SIG-M5 treated with dmso at 0.1 percent for 504 hours (cell line): Measurements from ENCODE around the gene CHPF.

Source experiments
- DNase-seq: peaks from one replicate; lab custom pipeline; 2025; ENCODE audit not compliant: unreplicated experiment; lab: John Stamatoyannopoulos, UW

Gene CHPF

GRCh38 chr2:219514836-219515235 is 28.8 kb downstream of the CHPF start:
- no peak for DNase-seq

- no peak for DNase-seq
Measured at GRCh38 chr2:219514196-219514761, 29.3 kb downstream of the CHPF start, which contains the start of gene ASIC4. ASIC4 (plus strand) TSS chr2:219514482; CDS start chr2:219514725, 243 bp downstream.

GRCh38 chr2:219513787-219514186 is 29.8 kb downstream of the CHPF start:
- DNase-seq, result no peak

- DNase-seq, result no peak
Measured at GRCh38 chr2:219512524-219513216, 30.9 kb downstream of the CHPF start.

- no peak for DNase-seq
Measured at GRCh38 chr2:219511547-219512325, 31.9 kb downstream of the CHPF start.

- DNase-seq, result no peak
Measured at GRCh38 chr2:219510512-219511135, 33.0 kb downstream of the CHPF start.

- DNase-seq, result peak; percentile 34
Measured at GRCh38 chr2:219509780-219510511, 33.7 kb downstream of the CHPF start.

- DNase-seq, result no peak
Measured at GRCh38 chr2:219508971-219509779, 34.4 kb downstream of the CHPF start.

GRCh38 chr2:219508444-219508734 is 35.2 kb downstream of the CHPF start:
- DNase-seq, result no peak

GRCh38 chr2:219507581-219508443 is 35.8 kb downstream of the CHPF start:
- no peak for DNase-seq

GRCh38 chr2:219506802-219507526 is 36.6 kb downstream of the CHPF start:
- DNase-seq, result no peak

GRCh38 chr2:219506153-219506801 is 37.3 kb downstream of the CHPF start:
- DNase-seq, result no peak

- no peak for DNase-seq
Measured at GRCh38 chr2:219505585-219505984, 38.0 kb downstream of the CHPF start.

GRCh38 chr2:219502618-219503017 is 41.0 kb downstream of the CHPF start:
- no peak for DNase-seq

- no peak for DNase-seq
Measured at GRCh38 chr2:219501849-219502248, 41.8 kb downstream of the CHPF start.

- peak; percentile 21 for DNase-seq
Measured at GRCh38 chr2:219500135-219500534, 43.5 kb downstream of the CHPF start.

GRCh38 chr2:219499555-219499954 is 44.1 kb downstream of the CHPF start:
- no peak for DNase-seq

- DNase-seq, result no peak
Measured at GRCh38 chr2:219499058-219499307, 44.6 kb downstream of the CHPF start.
